GM18909 (cell line): ENCODE data around the gene KIR2DL1.
"Not testable (repeated sequence)": the region's sequence is repeated elsewhere in the genome, so short reads cannot be mapped to it uniquely, and the experiment has no call there.

Experiments
- ATAC-seq: cut with Tn5 transposase; IDR thresholded peaks from one replicate; pipeline ENCODE4 v1.9.1; 2021; ENCODE audit warnings: mild to moderate bottlenecking; ENCODE audit not compliant: unreplicated experiment, poor library complexity

The KIR2DL1 gene

DNA sequence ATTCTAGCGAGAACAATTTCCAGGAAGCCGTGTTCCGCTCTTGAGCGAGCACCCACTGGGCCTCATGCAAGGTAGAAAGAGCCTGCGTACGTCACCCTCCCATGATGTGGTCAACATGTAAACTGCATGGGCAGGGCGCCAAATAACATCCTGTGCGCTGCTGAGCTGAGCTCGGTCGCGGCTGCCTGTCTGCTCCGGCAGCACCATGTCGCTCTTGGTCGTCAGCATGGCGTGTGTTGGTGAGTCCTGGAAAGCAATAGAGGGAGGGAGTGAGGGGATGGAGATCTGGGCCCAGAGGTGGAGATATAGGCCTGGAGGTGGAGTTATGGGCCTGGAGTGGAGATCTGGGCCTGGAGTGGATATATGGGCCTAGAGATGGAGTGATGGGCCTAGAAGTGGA, at the start of gene KIR2DL1:
TSS of gene KIR2DL1 (plus strand) at position 148 of the 400 bp plus-strand sequence. CDS start at position 206, 58 bp downstream.
- not testable (repeated sequence) for ATAC-seq

DNA sequence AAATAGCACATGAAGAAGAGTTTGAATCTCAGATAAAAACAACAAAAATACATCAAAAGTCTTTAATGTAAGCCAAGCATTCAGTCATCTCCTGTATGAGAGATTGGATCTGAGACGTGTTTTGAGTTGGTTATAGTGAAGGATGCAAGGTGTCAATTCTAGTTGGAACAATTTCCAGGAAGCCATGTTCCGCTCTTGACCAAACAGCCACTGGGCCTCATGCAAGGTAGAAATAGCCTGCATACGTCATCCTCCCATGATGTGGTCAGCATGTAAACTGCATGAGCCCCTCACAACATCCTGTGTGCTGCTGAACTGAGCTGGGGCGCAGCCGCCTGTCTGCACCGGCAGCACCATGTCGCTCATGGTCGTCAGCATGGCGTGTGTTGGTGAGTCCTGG, 45.5 kb upstream of the KIR2DL1 start, which contains the start of gene KIR3DL3:
TSS of gene KIR3DL3 (plus strand) at position 301 of the 400 bp plus-strand sequence. CDS start at position 356, 55 bp downstream.
- ATAC-seq = no peak

DNA sequence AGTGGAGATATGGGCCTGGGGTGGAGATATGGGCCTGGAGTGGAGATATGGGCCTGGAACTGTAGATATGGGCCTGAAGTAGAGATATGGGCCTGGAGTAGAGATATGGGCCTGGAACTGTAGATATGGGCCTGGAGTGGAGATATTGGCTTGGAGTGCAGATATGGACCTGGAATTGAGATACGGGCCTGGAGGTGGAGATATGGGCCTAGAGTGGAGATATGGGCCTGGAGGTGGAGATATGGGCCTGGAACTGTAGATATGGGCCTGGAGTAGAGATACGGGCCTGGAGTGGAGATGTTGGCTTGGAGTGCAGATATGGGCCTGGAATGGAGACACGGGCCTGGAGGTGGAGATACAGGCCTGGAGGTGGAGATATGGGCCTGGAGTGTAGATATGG, 44.9 kb upstream of the KIR2DL1 start:
- ATAC-seq = no peak

GRCh38 chr19:54725321-54725720, 44.3 kb upstream of the KIR2DL1 start:
- ATAC-seq = no peak

- ATAC-seq = no peak
These were observed 42.0 kb upstream of the KIR2DL1 start for GRCh38 chr19:54727562-54727961.

DNA sequence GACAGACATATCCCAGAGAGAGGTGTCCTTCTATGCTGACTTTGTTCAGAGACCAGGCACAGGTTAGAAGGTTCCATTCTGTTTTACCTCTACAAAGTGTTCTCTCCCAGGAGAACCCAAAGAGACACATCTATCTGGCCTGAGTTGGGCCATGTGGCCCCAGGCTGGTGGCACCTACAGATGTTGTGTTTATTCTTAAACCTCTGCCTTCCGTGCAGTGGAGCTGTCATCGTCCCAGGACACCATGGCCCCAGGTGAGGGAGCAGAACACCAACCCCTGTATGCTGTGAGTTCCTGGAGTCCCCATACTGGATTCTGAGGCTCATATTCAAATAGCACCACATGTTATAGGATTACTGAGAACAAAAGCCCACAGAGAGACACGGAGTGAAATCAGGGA, 41.4 kb upstream of the KIR2DL1 start:
- ATAC-seq = no peak

DNA sequence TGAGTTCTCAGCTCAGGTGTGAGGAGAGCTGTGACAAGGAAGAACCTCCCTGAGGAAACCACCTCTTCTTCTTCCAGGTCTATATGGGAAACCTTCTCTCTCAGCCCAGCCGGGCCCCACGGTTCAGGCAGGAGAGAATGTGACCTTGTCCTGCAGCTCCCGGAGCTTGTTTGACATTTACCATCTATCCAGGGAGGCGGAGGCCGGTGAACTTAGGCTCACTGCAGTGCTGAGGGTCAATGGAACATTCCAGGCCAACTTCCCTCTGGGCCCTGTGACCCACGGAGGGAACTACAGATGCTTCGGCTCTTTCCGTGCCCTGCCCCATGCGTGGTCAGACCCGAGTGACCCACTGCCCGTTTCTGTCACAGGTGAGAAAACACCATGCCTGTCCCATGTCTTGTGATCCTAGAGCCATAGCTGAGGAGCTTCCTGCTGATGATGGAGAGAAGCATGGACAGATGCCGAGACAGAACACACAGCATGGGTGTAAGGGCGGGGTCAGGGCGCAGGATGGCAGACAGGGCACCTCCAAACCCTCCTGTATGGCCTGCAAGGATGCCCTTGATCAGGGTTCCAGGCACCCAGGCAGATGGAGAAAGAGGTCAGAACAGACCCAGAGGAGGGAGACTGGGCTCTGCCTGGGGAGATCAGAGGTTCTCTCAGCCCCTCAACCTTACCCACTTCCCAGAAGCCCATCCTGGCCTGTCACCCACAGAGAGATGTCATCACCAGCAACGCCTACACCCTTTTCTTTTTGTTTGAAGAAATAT, 40.0 kb upstream of the KIR2DL1 start:
- no peak for ATAC-seq

DNA sequence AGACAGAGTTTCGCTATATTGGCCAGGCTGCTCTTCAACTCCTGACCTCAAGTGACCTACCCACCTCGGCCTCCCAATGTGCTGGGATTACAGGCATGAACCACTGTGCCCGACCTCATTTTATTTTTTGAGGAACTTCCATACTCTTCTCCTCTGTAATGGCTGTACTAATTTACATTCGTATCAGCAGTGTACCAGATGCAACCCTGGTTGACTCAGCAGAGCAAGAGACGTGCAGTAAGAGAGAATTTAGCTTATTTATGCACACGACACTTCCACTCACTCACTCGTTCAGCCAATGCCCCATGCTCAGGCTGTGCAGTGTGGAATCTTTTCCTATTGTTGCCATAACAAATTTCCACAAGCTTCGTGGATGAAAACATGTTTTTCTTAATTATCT, 38.4 kb upstream of the KIR2DL1 start:
- no peak for ATAC-seq

- ATAC-seq = not testable (repeated sequence)
These were observed 31.3 kb upstream of the KIR2DL1 start, which contains the start of gene KIR2DL3 for GRCh38 chr19:54738306-54738705. KIR2DL3 (plus strand) TSS chr19:54738513; CDS start chr19:54738546, 33 bp downstream.

GRCh38 chr19:54738715-54739114, 30.9 kb upstream of the KIR2DL1 start:
- no peak for ATAC-seq

DNA sequence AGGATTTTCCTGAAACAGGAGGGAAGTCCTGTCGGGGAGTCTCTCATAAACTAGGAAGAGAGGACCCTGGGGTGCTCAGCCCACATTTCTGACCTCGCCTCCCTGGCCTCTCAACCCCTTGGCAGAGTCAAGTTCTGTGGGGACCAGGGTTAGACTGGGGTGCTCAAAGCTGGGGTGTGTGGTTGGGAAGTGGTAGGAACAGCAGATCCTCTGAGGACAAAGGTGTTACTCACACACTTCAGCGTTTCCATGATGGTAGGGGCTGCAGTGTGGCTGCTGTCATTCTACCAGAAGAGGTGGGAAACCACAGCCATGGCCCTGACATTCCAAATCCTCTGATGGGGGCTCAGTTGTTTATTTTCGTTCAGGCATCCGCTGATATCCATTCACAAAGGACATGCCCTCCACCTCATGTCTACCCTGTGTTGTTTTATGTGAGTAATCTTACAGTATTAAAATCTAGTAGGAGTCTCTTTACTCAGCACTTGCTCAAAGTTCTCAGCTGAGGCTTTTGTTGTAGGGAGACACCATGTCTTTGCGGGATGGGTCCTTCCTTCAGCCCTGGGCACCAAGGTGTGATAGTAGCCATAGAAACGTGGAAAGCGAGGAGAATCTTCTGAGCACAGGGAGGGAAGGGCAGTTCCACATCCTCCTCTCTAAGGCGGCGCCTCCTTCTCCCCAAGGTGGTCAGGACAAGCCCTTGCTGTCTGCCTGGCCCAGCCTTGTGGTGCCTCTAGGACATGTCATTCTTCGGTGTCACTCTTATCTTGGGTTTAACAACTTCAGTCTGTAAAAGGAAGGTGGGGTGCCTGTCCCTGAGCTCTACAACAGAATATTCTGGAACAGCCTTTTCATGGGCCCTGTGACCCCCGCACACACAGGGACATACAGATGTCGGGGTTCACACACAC, 29.8 kb upstream of the KIR2DL1 start:
- ATAC-seq = no peak

- not testable (repeated sequence) for ATAC-seq
These were observed 27.6 kb upstream of the KIR2DL1 start for GRCh38 chr19:54741950-54742349.

DNA sequence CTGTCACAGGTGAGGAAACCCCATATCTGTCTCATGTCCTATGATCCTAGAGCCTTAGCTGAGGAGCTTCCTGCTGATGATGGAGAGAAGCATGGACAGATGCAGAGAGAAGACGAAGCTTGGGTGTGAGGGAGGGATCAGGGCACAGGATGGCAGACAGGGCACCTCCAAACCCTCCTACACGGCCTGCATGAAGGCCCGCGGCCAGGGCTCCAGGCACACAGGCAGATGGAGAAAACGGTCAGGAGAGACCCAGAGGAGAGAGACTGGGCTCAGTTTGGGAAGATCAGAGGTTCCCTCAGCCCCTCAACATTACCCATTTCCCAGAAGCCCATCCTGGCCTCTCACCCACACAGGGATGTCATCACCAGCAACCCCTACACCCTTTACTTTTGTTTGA, 25.5 kb upstream of the KIR2DL1 start:
- not testable (repeated sequence) for ATAC-seq

DNA sequence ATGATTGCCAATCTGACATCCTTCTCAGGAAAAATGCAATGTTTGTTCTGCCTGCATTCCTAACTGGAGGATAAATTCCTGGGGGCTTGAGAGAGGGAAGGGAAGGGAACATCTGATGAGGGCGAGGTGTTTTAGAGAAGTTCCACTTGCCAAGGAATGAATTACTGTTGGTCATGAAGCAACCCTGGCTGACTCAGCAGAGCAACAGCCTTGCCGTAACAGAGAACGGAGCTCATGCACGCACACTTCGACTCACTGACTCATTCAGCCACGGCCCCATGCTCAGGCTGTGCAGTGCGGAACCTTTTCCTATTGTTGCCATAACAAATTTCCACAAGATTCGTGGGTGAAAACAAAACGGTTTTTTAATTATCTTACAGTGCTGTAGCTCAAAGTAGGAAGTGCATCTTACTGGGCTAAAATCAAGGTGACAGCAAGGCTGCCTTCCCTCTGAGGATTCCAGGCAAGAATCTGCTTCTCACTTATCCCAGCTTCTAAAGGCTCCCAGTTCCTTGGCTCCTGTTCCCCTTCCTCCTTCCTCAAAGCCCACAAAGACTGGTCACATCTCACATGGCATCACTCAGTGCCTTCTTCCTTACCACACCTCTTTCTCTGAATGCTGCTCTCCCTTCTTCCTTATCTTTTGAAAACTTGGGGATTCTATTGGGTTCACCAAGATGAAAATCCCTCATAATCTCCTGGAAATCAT, 21.8 kb upstream of the KIR2DL1 start:
- not testable (repeated sequence) for ATAC-seq

DNA sequence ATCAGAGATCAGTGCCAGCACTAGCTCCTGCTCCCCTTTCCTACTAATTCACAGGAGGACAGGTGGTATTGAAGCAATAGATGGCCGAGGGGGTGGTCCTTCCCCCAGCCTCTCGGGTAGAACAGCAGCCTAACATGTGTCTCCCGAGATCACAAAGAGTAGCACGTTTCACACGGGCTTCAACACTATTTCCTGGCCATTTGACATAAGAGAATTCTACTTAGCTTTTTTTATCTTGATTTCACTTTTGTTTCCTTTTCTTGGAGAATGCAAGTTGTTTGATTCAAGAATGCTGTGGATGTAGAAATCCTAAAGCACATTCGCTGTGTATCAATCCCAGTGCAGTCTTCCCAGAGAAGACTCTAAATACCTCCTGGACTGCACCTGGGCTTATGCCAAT, 19.3 kb upstream of the KIR2DL1 start:
- ATAC-seq = not testable (repeated sequence)

- ATAC-seq = not testable (repeated sequence)
These were observed 13.1 kb upstream of the KIR2DL1 start for GRCh38 chr19:54756204-54757110.

GRCh38 chr19:54758577-54758976, 11.0 kb upstream of the KIR2DL1 start:
- not testable (repeated sequence) for ATAC-seq

DNA sequence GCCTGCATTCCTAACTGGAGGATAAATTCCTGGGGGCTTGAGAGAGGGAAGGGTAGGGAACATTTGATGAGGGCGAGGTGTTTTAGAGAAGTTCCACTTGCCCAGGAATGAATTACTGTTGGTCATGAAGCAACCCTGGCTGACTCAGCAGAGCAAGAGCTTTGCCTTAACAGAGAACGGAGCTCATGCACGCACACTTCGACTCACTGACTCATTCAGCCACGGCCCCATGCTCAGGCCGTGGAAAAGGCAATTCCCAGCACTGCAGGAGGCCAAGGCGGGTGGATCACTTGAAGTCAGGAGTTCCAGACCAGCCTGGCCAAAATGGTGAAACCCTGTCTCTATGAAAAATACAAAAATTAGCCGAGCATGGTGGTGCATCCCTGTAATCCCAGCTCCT, 5.4 kb upstream of the KIR2DL1 start:
- not testable (repeated sequence) for ATAC-seq

DNA sequence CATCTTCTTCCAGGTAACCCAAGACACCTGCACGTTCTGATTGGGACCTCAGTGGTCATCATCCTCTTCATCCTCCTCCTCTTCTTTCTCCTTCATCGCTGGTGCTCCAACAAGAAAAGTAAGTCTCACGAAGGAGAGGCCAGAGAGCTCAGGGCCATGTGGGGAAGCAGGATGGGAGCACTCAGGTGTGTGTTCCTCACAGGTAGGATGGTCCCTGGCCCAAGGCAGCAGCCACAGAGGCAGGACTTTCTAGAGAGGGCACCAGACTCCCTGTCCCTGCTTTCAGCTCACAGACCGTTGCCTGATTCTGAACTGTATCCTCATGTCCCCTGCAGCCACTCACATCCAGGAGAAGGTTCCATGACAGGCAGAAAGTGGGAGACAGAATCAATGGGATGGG, 3.1 kb upstream of the KIR2DL1 start:
- not testable (repeated sequence) for ATAC-seq
